OCI-LY7 (cell line): ENCODE measurements around the gene SNX32.
A peak's percentile ranks its signal among the peaks of the same experiment; 100 is the strongest.

Experiments
- CTCF ChIP-seq: fragments of 200-600 bp; sonication (generic); conservative IDR thresholded peaks from 2 replicates; pipeline ENCODE4 v1.5.1; 2014; ENCODE audit warnings: mild to moderate bottlenecking, antibody characterized with exemption, low read length, moderate library complexity, mixed read lengths
- EZH2phosphoT487 ChIP-seq: fragments of 200-600 bp; sonication (generic); IDR thresholded peaks from 2 replicates; pipeline ENCODE4 v1.6.1; 2018; ENCODE audit warnings: low read depth, borderline replicate concordance, mild to moderate bottlenecking, mixed run types, antibody characterized with exemption, low read length, moderate library complexity, mixed read lengths

GRCh38 chr11:65894034-65894591 is 60.4 kb downstream of the SNX32 start:
- TF ChIP-seq EZH2phosphoT487 (no peak), CTCF (peak; percentile 39; the same call in 1 of the 2 replicates)
